Loucy (cell line): ENCODE results near the gene PLXNA4.

Experiments used
- H2AFZ ChIP-seq: fragments of 200-600 bp; sonication (generic); 2 replicates; pipeline ENCODE4 v1.6.0; 2016; ENCODE audit warnings: antibody characterized with exemption, mild to moderate bottlenecking, low read length, moderate library complexity
- H3F3A ChIP-seq: fragments of 200-600 bp; 2 replicates; pipeline ENCODE4 v1.6.0; 2016; ENCODE audit warnings: antibody characterized with exemption, low read depth, mild to moderate bottlenecking
- H3K27me3 ChIP-seq: fragments of 200-600 bp; sonication (generic); 2 replicates; pipeline ENCODE4 v1.6.1; 2014; ENCODE audit warnings: low read length, mild to moderate bottlenecking; ENCODE audit not compliant: insufficient read depth, poor library complexity, severe bottlenecking
- H3K36me3 ChIP-seq: fragments of 200-600 bp; sonication (generic); 2 replicates; pipeline ENCODE4 v1.6.1; 2016; ENCODE audit warnings: low read length; ENCODE audit not compliant: insufficient read depth
- H3K4me1 ChIP-seq: fragments of 200-600 bp; sonication (generic); 2 replicates; pipeline ENCODE4 v1.5.1; 2014; ENCODE audit warnings: low read length, mild to moderate bottlenecking; ENCODE audit not compliant: insufficient read depth, poor library complexity, severe bottlenecking
- H3K4me2 ChIP-seq: fragments of 200-600 bp; sonication (generic); 2 replicates; pipeline ENCODE4 v1.6.0; 2014; ENCODE audit warnings: antibody characterized with exemption, low read length, low read depth, mild to moderate bottlenecking; ENCODE audit not compliant: poor library complexity, severe bottlenecking
- H3K4me3 ChIP-seq: fragments of 200-600 bp; sonication (generic); 2 replicates; pipeline ENCODE4 v1.5.1; 2014; ENCODE audit warnings: low read length, mild to moderate bottlenecking, mixed read lengths; ENCODE audit not compliant: poor library complexity, severe bottlenecking
- H3K79me2 ChIP-seq: fragments of 200-600 bp; sonication (generic); 2 replicates; pipeline ENCODE4 v1.6.1; 2014; ENCODE audit warnings: low read length; ENCODE audit not compliant: insufficient read depth
- H3K9ac ChIP-seq: fragments of 200-600 bp; sonication (generic); 2 replicates; pipeline ENCODE4 v1.6.0; 2014; ENCODE audit warnings: mild to moderate bottlenecking, low read depth, low read length, moderate library complexity; ENCODE audit not compliant: poor library complexity, severe bottlenecking
- H3K9me2 ChIP-seq: fragments of 200-600 bp; sonication (generic); replicated peaks from 2 replicates; pipeline ENCODE4 v1.6.1; 2016; ENCODE audit warnings: low read depth, low read length, mixed read lengths
- H3K9me3 ChIP-seq: fragments of 200-600 bp; sonication (generic); 2 replicates; pipeline ENCODE4 v1.6.1; 2014; ENCODE audit warnings: mild to moderate bottlenecking, antibody characterized with exemption, low read length, low read depth; ENCODE audit not compliant: insufficient read depth
- H4K20me1 ChIP-seq: fragments of 200-600 bp; sonication (generic); 2 replicates; pipeline ENCODE4 v1.6.0; 2014; ENCODE audit warnings: antibody characterized with exemption, low read length, mild to moderate bottlenecking; ENCODE audit not compliant: insufficient read depth, poor library complexity, severe bottlenecking
- CTCF ChIP-seq: fragments of 200-600 bp; sonication (generic); conservative IDR thresholded peaks from 2 replicates; pipeline ENCODE4 v1.5.1; 2014; ENCODE audit warnings: mild to moderate bottlenecking, antibody characterized with exemption, low read length
- EZH2phosphoT487 ChIP-seq: fragments of 200-600 bp; IDR thresholded peaks from 2 replicates; pipeline ENCODE4 v1.6.1; 2018; ENCODE audit warnings: antibody characterized with exemption, mild to moderate bottlenecking, moderate library complexity, borderline replicate concordance

Gene PLXNA4

DNA sequence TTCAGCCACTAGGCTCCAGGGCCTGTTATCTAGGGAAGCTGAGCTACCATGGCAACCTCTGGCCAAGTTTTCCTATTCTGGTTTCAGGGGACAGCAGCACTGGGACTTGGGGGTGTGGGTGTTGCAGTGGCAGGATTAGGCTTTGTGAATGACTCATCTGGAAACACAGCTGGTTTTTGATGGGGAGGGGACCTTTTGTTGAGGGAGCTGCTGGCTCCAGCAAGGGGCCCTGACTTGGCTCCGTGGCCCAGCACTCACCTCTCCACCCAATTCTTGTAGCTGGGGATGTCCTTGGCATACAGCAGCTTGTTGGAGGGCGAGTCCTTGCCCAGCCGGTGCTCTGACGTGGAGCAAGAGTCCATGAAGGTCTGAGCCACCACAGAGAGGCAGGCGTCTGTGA lies 435.9 kb downstream of the PLXNA4 start:
- no peak overlapping the region for H2AFZ ChIP-seq
- H3K4me3 ChIP-seq, result no peak overlapping the region
- H3K4me2 ChIP-seq, result no peak overlapping the region
- no peaks in the 10 kb centered on the region for H3K9me3 ChIP-seq
- H3K36me3 ChIP-seq, result no peaks in the 10 kb centered on the region
- no peaks in the 10 kb centered on the region for H4K20me1 ChIP-seq
- H3K9ac ChIP-seq, result no peak overlapping the region
- H3K27me3 ChIP-seq, result no peaks in the 10 kb centered on the region
- TF ChIP-seq EZH2phosphoT487 (no peak), CTCF (no peak)
- H3K4me1 ChIP-seq, result no peaks in the 10 kb centered on the region
- H3K79me2 ChIP-seq, result no peaks in the 10 kb centered on the region
- H3K9me2 ChIP-seq, result no peaks in the 10 kb centered on the region
- no peaks in the 10 kb centered on the region for H3F3A ChIP-seq

GRCh38 chr7:132138817-132139216 lies 437.5 kb downstream of the PLXNA4 start:
- Histone ChIP-seq H3K36me3 (no peaks in the 10 kb centered on the region), H3K9me2 (no peaks in the 10 kb centered on the region), H3K4me1 (no peaks in the 10 kb centered on the region), H3K9ac (no peak overlapping the region), H3F3A (no peaks in the 10 kb centered on the region), H3K9me3 (no peaks in the 10 kb centered on the region), H3K4me3 (no peak overlapping the region), H2AFZ (no peak overlapping the region), H3K4me2 (no peak overlapping the region), H4K20me1 (no peaks in the 10 kb centered on the region), H3K27me3 (no peaks in the 10 kb centered on the region), H3K79me2 (no peaks in the 10 kb centered on the region)
- no peak for TF ChIP-seq CTCF
- TF ChIP-seq EZH2phosphoT487, result no peak

- Histone ChIP-seq H3K27me3 (no peaks in the 10 kb centered on the region), H3K9ac (no peak overlapping the region), H3K4me3 (no peak overlapping the region), H3K79me2 (no peaks in the 10 kb centered on the region), H3K9me2 (no peaks in the 10 kb centered on the region), H3K36me3 (no peaks in the 10 kb centered on the region), H3F3A (no peaks in the 10 kb centered on the region), H3K4me2 (no peak overlapping the region), H3K9me3 (no peaks in the 10 kb centered on the region), H3K4me1 (no peaks in the 10 kb centered on the region), H2AFZ (no peak overlapping the region), H4K20me1 (no peaks in the 10 kb centered on the region)
- TF ChIP-seq EZH2phosphoT487, result no peak
- no peak for TF ChIP-seq CTCF
Measured at GRCh38 chr7:132137681-132138080, 438.6 kb downstream of the PLXNA4 start.
